Measurements from ENCODE around the gene SLC25A12.

DNA sequence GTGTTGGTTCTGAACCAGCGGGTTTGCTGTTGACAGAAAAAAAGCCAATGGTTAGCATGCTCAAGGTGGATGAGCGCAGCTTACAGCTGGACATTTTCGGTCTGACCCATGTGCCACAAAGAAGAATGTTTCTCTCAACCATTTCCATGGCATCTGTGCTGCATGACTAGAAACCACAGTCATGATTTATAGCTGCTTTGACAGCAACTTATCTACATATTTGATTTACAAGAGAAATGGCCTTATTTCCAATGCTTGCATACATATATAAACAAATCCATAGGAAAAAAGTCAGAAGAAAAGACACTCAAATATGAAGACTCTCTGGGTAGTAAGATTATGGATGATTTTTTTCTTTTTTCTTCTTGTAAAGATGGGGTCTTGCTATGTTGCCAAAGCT, 108.6 kb downstream of the SLC25A12 start:
- TF ChIP-seq TARDBP (IDR thresholded peaks at IDR 0.05) (no peak), FOXM1 (IDR thresholded peaks at IDR 0.05; ENCODE audit: borderline replicate concordance) (no peak), SP1 (IDR thresholded peaks at IDR 0.05) (no peak), ARNT (IDR thresholded peaks at IDR 0.05) (no peak), FOXA1 (IDR thresholded peaks at IDR 0.05) (no peak)

Measured in HEK293T (cell line).